Parathyroid adenoma (tissue), 2 donors: Measurements from ENCODE around the gene ADAMTS10.

Experiments
- H2AFZ ChIP-seq: fragments of 300-600 bp; sonication (generic); one replicate; pipeline ENCODE4 v1.7.0; 2017; ENCODE audit warnings: antibody characterized with exemption, mild to moderate bottlenecking
- H3K27ac ChIP-seq: fragments of 300-600 bp; sonication (generic); one replicate; pipeline ENCODE4 v1.7.0; 2017
- H3K27me3 ChIP-seq: fragments of 300-600 bp; sonication (generic); one replicate; pipeline ENCODE4 v1.7.0; 2017; ENCODE audit warnings: low read length; ENCODE audit not compliant: control insufficient read depth, insufficient read depth
- H3K36me3 ChIP-seq: fragments of 300-600 bp; sonication (generic); one replicate; pipeline ENCODE4 v1.7.0; 2017; ENCODE audit warnings: low read length; ENCODE audit not compliant: control insufficient read depth, insufficient read depth
- H3K4me1 ChIP-seq: fragments of 300-600 bp; sonication (generic); one replicate; pipeline ENCODE4 v1.7.0; 2017; ENCODE audit warnings: control low read depth
- H3K4me2 ChIP-seq: fragments of 300-600 bp; sonication (generic); one replicate; pipeline ENCODE4 v1.7.0; 2017; ENCODE audit warnings: low read length
- H3K4me3 ChIP-seq: fragments of 300-600 bp; sonication (generic); one replicate; pipeline ENCODE4 v1.7.0; 2017; ENCODE audit warnings: low read depth, low read length
- H3K79me2 ChIP-seq: fragments of 300-600 bp; sonication (generic); one replicate; pipeline ENCODE4 v1.7.0; 2017; ENCODE audit warnings: control low read depth
- H3K9ac ChIP-seq: fragments of 300-600 bp; sonication (generic); one replicate; pipeline ENCODE4 v1.7.0; 2017; ENCODE audit warnings: mild to moderate bottlenecking
- H3K9me3 ChIP-seq: fragments of 300-600 bp; sonication (generic); one replicate; pipeline ENCODE4 v1.7.0; 2017; ENCODE audit warnings: low read length; ENCODE audit not compliant: control insufficient read depth
- TF ChIP-seq, protein P1 (sequence below): fragments of 300-600 bp; sonication (generic); IDR thresholded peaks from one replicate; pipeline ENCODE4 v1.7.0; 2017; ENCODE audit warnings: antibody characterized with exemption, mild to moderate bottlenecking
- donor health status: primary hyperparathyroidism.

ADAMTS10 gene

DNA sequence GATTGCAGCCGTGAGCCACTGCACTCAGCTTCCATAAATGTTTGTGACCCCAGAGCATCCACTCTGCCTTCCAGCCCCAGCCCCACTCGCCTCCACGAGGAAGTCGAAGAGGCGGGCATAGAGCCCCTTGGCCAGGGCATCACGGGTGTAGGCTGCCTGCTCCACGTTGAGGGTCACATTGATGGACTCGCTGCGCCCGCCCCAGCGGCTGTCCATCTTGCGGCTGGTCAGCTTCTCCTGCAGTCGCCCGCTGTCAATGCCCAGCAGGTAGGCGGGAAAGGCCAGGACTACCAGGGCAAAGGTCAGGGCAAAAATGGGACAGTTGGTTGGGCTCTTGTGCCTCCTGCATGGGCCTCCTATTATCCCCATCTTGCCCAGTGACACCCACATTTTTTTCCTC is 60.4 kb downstream of the ADAMTS10 start:
- no peaks in the 10 kb centered on the region for H3K9me3 ChIP-seq
- no peaks in the 10 kb centered on the region for H3K27me3 ChIP-seq
- TF ChIP-seq, protein P1, sequence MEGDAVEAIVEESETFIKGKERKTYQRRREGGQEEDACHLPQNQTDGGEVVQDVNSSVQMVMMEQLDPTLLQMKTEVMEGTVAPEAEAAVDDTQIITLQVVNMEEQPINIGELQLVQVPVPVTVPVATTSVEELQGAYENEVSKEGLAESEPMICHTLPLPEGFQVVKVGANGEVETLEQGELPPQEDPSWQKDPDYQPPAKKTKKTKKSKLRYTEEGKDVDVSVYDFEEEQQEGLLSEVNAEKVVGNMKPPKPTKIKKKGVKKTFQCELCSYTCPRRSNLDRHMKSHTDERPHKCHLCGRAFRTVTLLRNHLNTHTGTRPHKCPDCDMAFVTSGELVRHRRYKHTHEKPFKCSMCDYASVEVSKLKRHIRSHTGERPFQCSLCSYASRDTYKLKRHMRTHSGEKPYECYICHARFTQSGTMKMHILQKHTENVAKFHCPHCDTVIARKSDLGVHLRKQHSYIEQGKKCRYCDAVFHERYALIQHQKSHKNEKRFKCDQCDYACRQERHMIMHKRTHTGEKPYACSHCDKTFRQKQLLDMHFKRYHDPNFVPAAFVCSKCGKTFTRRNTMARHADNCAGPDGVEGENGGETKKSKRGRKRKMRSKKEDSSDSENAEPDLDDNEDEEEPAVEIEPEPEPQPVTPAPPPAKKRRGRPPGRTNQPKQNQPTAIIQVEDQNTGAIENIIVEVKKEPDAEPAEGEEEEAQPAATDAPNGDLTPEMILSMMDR: no peak
- H3K9ac ChIP-seq: no peak overlapping the region
- H3K4me3 ChIP-seq: no peak overlapping the region
- H3K4me1 ChIP-seq: no peaks in the 10 kb centered on the region
- H3K4me2 ChIP-seq: no peak overlapping the region
- no peak overlapping the region for H2AFZ ChIP-seq
- H3K36me3 ChIP-seq: no peaks in the 10 kb centered on the region
- no peaks in the 10 kb centered on the region for H3K79me2 ChIP-seq
- H3K27ac ChIP-seq: no peak overlapping the region

DNA sequence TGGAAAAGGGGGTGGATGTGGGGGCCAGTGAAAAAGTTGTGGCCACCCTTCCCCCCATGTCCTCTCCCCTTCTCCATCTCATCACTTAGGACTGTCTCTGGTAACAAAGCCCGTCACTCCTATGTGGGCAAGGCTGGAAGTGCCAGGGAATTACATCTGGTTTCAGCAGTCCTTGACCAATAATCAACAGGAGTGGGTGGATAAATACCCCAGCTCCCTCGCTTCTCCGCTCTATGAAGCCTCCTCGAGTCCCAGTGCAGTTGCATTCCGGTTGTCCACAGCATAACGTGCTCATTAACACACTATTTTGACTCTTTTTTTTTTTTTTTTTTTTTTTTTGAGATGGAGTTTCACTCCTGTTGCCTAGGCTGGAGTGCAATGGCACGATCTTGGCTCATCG is 64.8 kb downstream of the ADAMTS10 start:
- Histone ChIP-seq H3K79me2 (no peaks in the 10 kb centered on the region), H3K27me3 (no peaks in the 10 kb centered on the region), H3K9ac (no peak overlapping the region), H3K9me3 (no peaks in the 10 kb centered on the region), H2AFZ (no peak overlapping the region), H3K4me2 (no peak overlapping the region), H3K36me3 (no peaks in the 10 kb centered on the region), H3K4me3 (no peak overlapping the region), H3K4me1 (no peaks in the 10 kb centered on the region), H3K27ac (no peak overlapping the region)
- TF ChIP-seq, protein P1: no peak

DNA sequence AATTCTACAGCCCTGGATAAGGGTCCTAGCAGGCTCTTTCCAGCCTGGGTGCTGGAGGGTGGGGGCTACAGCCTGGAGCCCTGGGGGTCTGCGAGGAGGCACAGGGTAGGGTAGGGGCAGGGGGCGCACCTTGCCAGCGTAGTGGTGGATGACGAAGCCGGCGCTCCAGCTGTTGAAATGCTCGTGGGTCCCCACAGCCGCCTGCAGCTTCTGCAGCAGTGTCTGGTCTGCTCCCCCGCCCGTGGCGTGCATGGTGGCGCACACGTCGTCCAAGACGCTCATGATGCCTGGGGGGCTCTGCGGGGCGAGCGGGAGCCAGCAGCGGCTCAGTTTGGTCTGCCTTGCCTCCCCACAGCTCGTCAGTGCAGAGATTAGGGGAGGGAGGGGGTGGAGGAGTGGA is 66.3 kb downstream of the ADAMTS10 start:
- no peak overlapping the region for H2AFZ ChIP-seq
- H3K9me3 ChIP-seq: no peaks in the 10 kb centered on the region
- no peaks in the 10 kb centered on the region for H3K4me1 ChIP-seq
- H3K4me3 ChIP-seq: no peak overlapping the region
- no peaks in the 10 kb centered on the region for H3K79me2 ChIP-seq
- no peak overlapping the region for H3K9ac ChIP-seq
- no peaks in the 10 kb centered on the region for H3K27me3 ChIP-seq
- H3K27ac ChIP-seq: no peak overlapping the region
- TF ChIP-seq, protein P1: no peak
- H3K36me3 ChIP-seq: no peaks in the 10 kb centered on the region
- H3K4me2 ChIP-seq: no peak overlapping the region

DNA sequence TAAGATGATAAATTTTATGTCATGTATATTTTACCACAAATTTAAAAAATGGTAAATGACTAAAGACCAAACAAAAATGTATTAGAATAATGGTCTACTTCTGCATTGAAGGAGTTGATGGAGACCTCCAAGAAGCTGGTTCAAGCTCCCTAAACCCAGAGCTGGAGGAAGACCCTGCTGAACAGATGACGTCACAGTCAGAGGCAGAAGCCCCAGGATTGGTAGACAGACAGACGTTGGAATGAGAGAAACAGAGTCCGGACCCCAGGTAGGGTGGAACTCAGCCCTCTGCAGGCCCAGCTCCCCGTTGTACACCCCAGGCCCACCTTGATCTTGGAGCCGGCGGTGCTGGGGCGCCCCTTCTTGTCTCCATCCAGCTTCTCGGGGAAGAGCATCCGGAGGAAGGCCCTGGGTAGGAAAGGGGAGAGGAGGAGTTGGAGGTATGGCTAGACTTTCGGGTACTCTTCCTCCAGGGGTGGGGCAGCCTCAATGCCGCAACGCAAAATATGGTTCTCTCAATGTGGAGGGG is 70.8 kb downstream of the ADAMTS10 start:
- Histone ChIP-seq H3K36me3 (no peaks in the 10 kb centered on the region), H2AFZ (no peak overlapping the region), H3K9me3 (no peaks in the 10 kb centered on the region), H3K4me3 (no peak overlapping the region), H3K27me3 (no peaks in the 10 kb centered on the region), H3K27ac (no peak overlapping the region), H3K4me1 (no peaks in the 10 kb centered on the region), H3K4me2 (no peak overlapping the region), H3K9ac (no peak overlapping the region), H3K79me2 (no peaks in the 10 kb centered on the region)
- TF ChIP-seq, protein P1: no peak

DNA sequence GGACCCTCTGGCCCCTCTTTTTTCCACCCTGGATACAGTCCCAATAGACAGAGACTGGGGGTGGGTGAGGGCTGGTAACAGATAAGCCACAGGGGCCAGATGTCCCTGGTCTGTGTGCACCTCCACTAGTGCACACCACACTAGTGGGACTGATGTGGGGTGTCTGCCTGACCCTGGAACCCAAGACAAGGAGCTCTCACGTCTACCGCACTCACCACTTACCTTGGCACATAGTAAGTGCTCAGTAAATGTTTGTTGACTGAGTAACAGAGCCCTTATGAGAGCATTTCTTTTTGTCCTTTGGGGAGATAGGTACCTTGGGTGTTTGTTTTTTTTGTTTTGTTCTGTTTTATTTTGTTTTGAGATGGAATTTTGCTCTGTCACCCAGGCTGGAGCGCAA is 73.4 kb downstream of the ADAMTS10 start:
- no peaks in the 10 kb centered on the region for H3K27me3 ChIP-seq
- no peaks in the 10 kb centered on the region for H3K9me3 ChIP-seq
- no peaks in the 10 kb centered on the region for H3K79me2 ChIP-seq
- no peaks in the 10 kb centered on the region for H3K36me3 ChIP-seq
- H3K4me2 ChIP-seq: no peak overlapping the region
- TF ChIP-seq, protein P1: no peak
- H3K27ac ChIP-seq: no peak overlapping the region
- no peak overlapping the region for H2AFZ ChIP-seq
- no peak overlapping the region for H3K9ac ChIP-seq
- no peaks in the 10 kb centered on the region for H3K4me1 ChIP-seq
- H3K4me3 ChIP-seq: no peak overlapping the region
